HEK293T (cell line): ENCODE results near the gene CAST.

Experiments
- CTCF ChIA-PET: fragments of 350-600 bp; formaldehyde crosslinking; extraction: SDS; loops from one replicate; lab custom pipeline; 2021; ENCODE audit warnings: antibody characterized with exemption, inconsistent platforms; lab: Yijun Ruan, JAX
- POLR2A ChIA-PET: fragments of 350-600 bp; formaldehyde crosslinking; extraction: SDS; loops from one replicate; lab custom pipeline; 2020; ENCODE audit warnings: antibody characterized with exemption, inconsistent platforms; lab: Yijun Ruan, JAX
- DNase-seq: peaks from one replicate; pipeline ENCODE4 v3.0.0; 2012; ENCODE audit warnings: mixed read lengths; ENCODE audit errors: extremely low spot score
- ARNT ChIP-seq: fragments of 450-650 bp; IDR thresholded peaks from 2 replicates; pipeline ENCODE4 v1.6.1; 2017; ENCODE audit warnings: mild to moderate bottlenecking
- BHLHE40 ChIP-seq: fragments of 450-650 bp; IDR thresholded peaks from 2 replicates; pipeline ENCODE4 v1.6.1; 2016; ENCODE audit warnings: mild to moderate bottlenecking, moderate library complexity, borderline replicate concordance
- CTBP1 ChIP-seq: fragments of 450-650 bp; IDR thresholded peaks from 2 replicates; pipeline ENCODE4 v1.6.1; 2016; ENCODE audit warnings: borderline replicate concordance
- ELF4 ChIP-seq: fragments of 450-650 bp; IDR thresholded peaks from 2 replicates; pipeline ENCODE4 v1.6.1; 2017; ENCODE audit warnings: antibody characterized with exemption
- FOXA1 ChIP-seq: fragments of 450-650 bp; IDR thresholded peaks from 2 replicates; pipeline ENCODE4 v1.6.1; 2016; ENCODE audit warnings: mild to moderate bottlenecking
- FOXK2 ChIP-seq: fragments of 450-650 bp; IDR thresholded peaks from 2 replicates; pipeline ENCODE4 v1.6.1; 2016; ENCODE audit warnings: mild to moderate bottlenecking
- FOXM1 ChIP-seq: fragments of 450-650 bp; IDR thresholded peaks from 2 replicates; pipeline ENCODE4 v1.6.1; 2017; ENCODE audit warnings: mild to moderate bottlenecking, borderline replicate concordance
- HDGF ChIP-seq: fragments of 450-650 bp; IDR thresholded peaks from 2 replicates; pipeline ENCODE4 v1.6.1; 2017; ENCODE audit warnings: antibody characterized with exemption, borderline replicate concordance
- L3MBTL2 ChIP-seq: fragments of 450-650 bp; conservative IDR thresholded peaks from 2 replicates; pipeline ENCODE4 v1.6.1; 2016; ENCODE audit warnings: mild to moderate bottlenecking
- LEF1 ChIP-seq: fragments of 450-650 bp; IDR thresholded peaks from 2 replicates; pipeline ENCODE4 v1.6.1; 2017; ENCODE audit warnings: mild to moderate bottlenecking, borderline replicate concordance
- NFRKB ChIP-seq: fragments of 450-650 bp; IDR thresholded peaks from 2 replicates; pipeline ENCODE4 v1.6.1; 2016; ENCODE audit warnings: mild to moderate bottlenecking, moderate library complexity
- PKNOX1 ChIP-seq: fragments of 450-650 bp; IDR thresholded peaks from 2 replicates; pipeline ENCODE4 v1.6.1; 2016
- SP1 ChIP-seq: fragments of 450-650 bp; IDR thresholded peaks from 2 replicates; pipeline ENCODE4 v1.6.1; 2017
- SUZ12 ChIP-seq: fragments of 450-650 bp; IDR thresholded peaks from 2 replicates; pipeline ENCODE4 v1.6.1; 2016; ENCODE audit warnings: mild to moderate bottlenecking
- TARDBP ChIP-seq: fragments of 450-650 bp; IDR thresholded peaks from 2 replicates; pipeline ENCODE4 v1.6.1; 2016
- ZNF384 ChIP-seq: fragments of 450-650 bp; IDR thresholded peaks from 2 replicates; pipeline ENCODE4 v1.6.1; 2016

CAST gene

GRCh38 chr5:96648593-96648992 is 13.6 kb upstream of the CAST start:
- ChIA-PET POLR2A (interaction anchor here (0.8 kb wide), 1 partner anchor 285 kb away, joined by 3 read pairs; no protein-coding TSS in a partner anchor), CTCF (interaction anchor here (0.6 kb wide), 1 partner anchor 494 kb away, joined by 3 read pairs; the partner anchor contains the start of gene LIX1)
- no peak for TF ChIP-seq SP1
- TF ChIP-seq BHLHE40: no peak
- TF ChIP-seq ELF4: no peak
- TF ChIP-seq FOXA1: no peak
- TF ChIP-seq ZNF384: no peak
- no peak for TF ChIP-seq FOXM1
- TF ChIP-seq FOXK2: no peak
- no peak for TF ChIP-seq NFRKB
- no peak for TF ChIP-seq HDGF
- no peak for TF ChIP-seq TARDBP
- TF ChIP-seq ARNT: no peak
- TF ChIP-seq L3MBTL2: no peak
- TF ChIP-seq SUZ12: no peak
- TF ChIP-seq CTBP1: no peak
- TF ChIP-seq PKNOX1: no peak
- TF ChIP-seq LEF1: no peak
- DNase-seq: no peak

GRCh38 chr5:96649251-96649662 is 12.9 kb upstream of the CAST start:
- CTCF ChIA-PET: interaction anchor here (0.6 kb wide), 1 partner anchor 493 kb away, joined by 3 read pairs; the partner anchor contains the start of gene LIX1
- DNase-seq: no peak
- TF ChIP-seq TARDBP (no peak), L3MBTL2 (no peak), BHLHE40 (no peak), PKNOX1 (no peak), SP1 (no peak), FOXA1 (no peak), SUZ12 (no peak), ARNT (no peak), LEF1 (no peak), ELF4 (no peak), FOXM1 (no peak), ZNF384 (no peak), FOXK2 (no peak), NFRKB (no peak)
- POLR2A ChIA-PET: interaction anchor here (0.8 to 1.1 kb wide), 2 partner anchors 58 to 285 kb away, joined by 3 read pairs; no protein-coding TSS in a partner anchor

- POLR2A ChIA-PET: interaction anchor here (1.1 kb wide), 1 partner anchor 57 kb away, joined by 3 read pairs; no protein-coding TSS in a partner anchor
- CTCF ChIA-PET: interaction anchor here (0.6 kb wide), 1 partner anchor 174 kb away, joined by 3 read pairs; no protein-coding TSS in a partner anchor
- TF ChIP-seq SP1 (no peak), ELF4 (no peak), CTBP1 (no peak), FOXK2 (no peak)
- no peak for DNase-seq
These were observed 12.3 kb upstream of the CAST start for GRCh38 chr5:96649681-96650540.

- POLR2A ChIA-PET: no interaction called here
- CTCF ChIA-PET: interaction anchor here (1.4 kb wide), 1 partner anchor 37 kb away, joined by 4 read pairs; no protein-coding TSS in a partner anchor
- TF ChIP-seq TARDBP (no peak), ELF4 (no peak), ZNF384 (no peak), SUZ12 (no peak), HDGF (no peak), CTBP1 (no peak), FOXM1 (no peak), FOXA1 (no peak), ARNT (no peak), L3MBTL2 (no peak)
- no peak for DNase-seq
These were observed 11.1 kb upstream of the CAST start for GRCh38 chr5:96651047-96651446.

- CTCF ChIA-PET: interaction anchor here (0.6 to 1.4 kb wide), 5 partner anchors 10 to 59 kb away, joined by 3 to 4 read pairs (median 3); partner anchors contain the start of gene CAST
- peak; percentile 61 for DNase-seq
- POLR2A ChIA-PET: no interaction called here
- no peak for TF ChIP-seq BHLHE40
- no peak for TF ChIP-seq NFRKB
- no peak for TF ChIP-seq ZNF384
- TF ChIP-seq PKNOX1: no peak
- no peak for TF ChIP-seq FOXA1
- no peak for TF ChIP-seq L3MBTL2
- no peak for TF ChIP-seq CTBP1
These were observed 10.0 kb upstream of the CAST start for GRCh38 chr5:96651948-96652753.
